ENCODE measurements around the gene RPL18.

The RPL18 gene

GRCh38 chr19:48631225-48631624, 12.2 kb upstream of the RPL18 start:
- DNase-seq (ENCODE audit: extremely low read depth in 1 of 2, low read depth in 1 of 2), result no peak

- no peak for DNase-seq (ENCODE audit: extremely low read depth in 1 of 2, low read depth in 1 of 2)
These were observed 11.5 kb upstream of the RPL18 start for GRCh38 chr19:48630296-48631063.

- no peak for DNase-seq (ENCODE audit: extremely low read depth in 1 of 2, low read depth in 1 of 2)
These were observed 10.8 kb upstream of the RPL18 start for GRCh38 chr19:48629599-48630295.

- no peak for DNase-seq (ENCODE audit: extremely low read depth in 1 of 2, low read depth in 1 of 2)
These were observed 10.3 kb upstream of the RPL18 start for GRCh38 chr19:48629297-48629598.

DNA sequence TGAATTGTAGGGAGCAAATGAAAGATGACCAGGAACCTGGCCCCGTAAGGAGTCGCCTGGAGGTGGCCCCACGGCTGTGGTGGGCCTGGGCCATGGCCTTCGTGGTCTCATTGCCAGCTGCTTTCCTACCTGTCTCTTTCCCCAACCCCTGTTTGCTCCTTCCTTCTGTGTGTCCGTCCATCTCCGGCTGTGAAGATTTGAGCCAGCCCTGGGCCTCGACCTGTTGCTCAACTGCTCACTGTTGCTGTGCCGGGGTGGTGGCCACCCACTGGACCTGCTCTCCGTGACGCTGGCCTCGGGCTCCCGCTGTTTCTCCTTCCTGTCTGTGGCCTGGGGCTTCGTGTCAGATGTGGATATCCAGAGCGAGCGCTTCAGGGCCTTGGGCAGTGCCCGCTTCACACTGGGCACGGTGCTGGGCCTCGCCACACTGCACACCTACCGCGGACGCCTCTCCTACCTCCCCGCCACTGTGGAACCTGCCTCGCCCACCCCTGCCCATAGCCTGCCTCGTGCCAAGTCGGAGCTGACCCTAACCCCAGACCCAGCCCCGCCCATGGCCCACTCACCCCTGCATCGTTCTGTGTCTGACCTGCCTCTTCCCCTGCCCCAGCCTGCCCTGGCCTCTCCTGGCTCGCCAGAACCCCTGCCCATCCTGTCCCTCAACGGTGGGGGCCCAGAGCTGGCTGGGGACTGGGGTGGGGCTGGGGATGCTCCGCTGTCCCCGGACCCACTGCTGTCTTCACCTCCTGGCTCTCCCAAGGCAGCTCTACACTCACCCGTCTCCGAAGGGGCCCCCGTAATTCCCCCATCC, 9.7 kb upstream of the RPL18 start:
- no peak for DNase-seq (ENCODE audit: extremely low read depth in 1 of 2, low read depth in 1 of 2)

GRCh38 chr19:48627865-48628314, 8.9 kb upstream of the RPL18 start:
- DNase-seq (ENCODE audit: extremely low read depth in 1 of 2, low read depth in 1 of 2), result no peak

GRCh38 chr19:48627201-48627864, 8.4 kb upstream of the RPL18 start:
- DNase-seq (ENCODE audit: extremely low read depth in 1 of 2, low read depth in 1 of 2), result no peak

GRCh38 chr19:48625891-48626327, 6.9 kb upstream of the RPL18 start:
- DNase-seq (ENCODE audit: extremely low read depth in 1 of 2, low read depth in 1 of 2), result no peak

GRCh38 chr19:48624791-48625723, 6.1 kb upstream of the RPL18 start:
- no peak for DNase-seq (ENCODE audit: extremely low read depth in 1 of 2, low read depth in 1 of 2)

- peak; percentile 88 to 94 for DNase-seq (ENCODE audit: extremely low read depth in 1 of 2, low read depth in 1 of 2)
These were observed 5.2 kb upstream of the RPL18 start for GRCh38 chr19:48624067-48624594.

DNA sequence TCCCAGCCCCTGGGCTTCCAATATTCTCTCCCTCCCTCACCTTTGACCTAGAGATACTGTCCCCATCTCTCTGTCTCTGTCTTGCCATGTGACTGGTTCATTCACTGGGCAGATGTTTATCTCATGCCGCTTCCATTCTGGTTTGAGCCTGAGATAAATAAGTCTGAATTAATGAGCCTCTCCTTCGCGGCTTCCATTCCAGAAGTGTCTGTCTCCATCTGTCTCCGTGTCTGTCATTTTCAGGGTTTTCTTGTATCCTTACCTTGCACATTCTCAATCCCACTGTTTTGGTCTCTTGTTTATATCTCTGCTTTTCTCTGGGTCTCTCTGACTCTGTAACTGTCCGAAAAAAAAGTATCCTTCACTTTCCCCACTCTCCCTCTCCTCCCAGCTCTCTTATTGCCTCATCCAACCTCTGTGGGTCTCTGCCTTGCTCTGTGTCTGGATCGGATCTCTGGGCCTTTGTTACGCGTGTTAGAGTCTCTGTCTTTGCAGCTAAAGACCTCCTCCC, 4.6 kb upstream of the RPL18 start:
- no peak for DNase-seq (ENCODE audit: extremely low read depth in 1 of 2, low read depth in 1 of 2)

DNA sequence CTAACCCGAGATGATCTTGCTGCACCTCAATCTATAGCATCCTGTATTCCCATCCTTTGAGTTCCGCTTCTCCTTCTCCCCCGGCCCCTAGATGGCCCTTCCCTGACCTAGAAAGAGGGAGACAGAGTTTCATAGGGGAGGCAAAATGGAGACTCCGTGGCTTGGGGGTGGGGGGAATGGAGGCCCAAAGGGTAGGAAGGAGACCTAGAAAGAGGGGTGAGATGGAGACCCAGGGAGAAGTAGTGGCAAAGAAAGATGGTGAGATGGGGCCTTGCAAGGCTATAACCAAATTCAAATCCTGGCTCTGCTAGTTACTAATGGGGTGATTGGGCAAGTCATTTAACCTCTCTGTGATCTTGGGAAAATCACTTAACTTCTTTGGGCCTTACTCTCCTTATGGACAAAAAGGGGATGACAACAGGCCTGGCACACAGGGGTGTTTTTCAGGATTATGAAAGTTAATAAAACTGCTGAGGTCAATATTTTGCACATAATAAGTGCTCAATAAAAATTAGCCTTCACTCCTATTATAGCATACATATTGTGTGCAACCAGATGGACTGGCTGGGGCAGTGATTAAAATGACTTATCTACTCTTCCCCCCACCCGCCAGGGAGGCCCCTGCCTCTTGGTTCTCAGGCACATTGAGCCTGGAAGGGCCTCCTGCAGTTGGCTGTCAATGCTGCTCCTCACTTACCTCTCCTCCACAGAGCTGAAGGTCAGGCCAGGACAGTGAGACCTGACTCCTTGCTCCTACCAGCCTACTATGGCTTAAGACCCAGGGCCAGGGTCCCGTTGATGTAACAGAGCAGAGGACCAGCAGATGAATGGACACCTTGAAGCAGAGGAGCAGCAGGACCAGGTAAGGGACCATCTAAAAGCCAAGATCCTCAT, 961 bp upstream of the RPL18 start:
- no peak for DNase-seq (ENCODE audit: extremely low read depth in 1 of 2, low read depth in 1 of 2)

DNA sequence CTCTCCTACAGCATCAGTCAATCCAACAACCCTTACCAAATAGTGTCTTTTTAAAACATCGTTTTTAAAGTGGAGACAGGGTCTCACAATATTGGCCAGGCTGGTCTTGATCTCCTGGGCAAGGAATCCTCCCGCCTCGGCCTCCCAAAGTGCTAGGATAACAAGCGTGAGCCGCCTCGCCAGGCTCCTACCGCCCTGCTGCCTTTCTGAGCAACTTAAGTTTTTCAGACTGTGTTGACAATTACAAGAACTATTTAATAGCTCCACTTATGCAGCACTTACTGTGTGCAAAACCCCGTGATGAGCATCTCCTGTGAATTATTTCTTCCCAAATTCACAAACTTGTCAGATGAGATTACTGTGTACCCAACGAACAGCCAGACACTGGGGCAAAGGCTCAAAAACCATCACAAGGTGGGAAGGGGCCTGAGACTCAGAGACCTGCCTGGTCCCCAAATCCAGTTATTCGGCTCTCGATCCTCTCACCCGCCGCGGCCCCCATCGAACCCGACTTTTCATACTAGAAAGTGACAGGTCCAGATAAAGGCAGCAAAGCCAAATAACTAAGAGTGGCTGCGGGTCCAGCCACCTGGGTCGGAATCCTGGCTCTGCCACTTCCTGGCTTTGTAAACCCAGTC, 581 bp downstream of the RPL18 start:
- no peak for DNase-seq (ENCODE audit: extremely low read depth in 1 of 2, low read depth in 1 of 2)

- no peak for DNase-seq (ENCODE audit: extremely low read depth in 1 of 2, low read depth in 1 of 2)
These were observed 1.6 kb downstream of the RPL18 start for GRCh38 chr19:48617146-48617937.

- no peak for DNase-seq (ENCODE audit: extremely low read depth in 1 of 2, low read depth in 1 of 2)
These were observed 2.4 kb downstream of the RPL18 start for GRCh38 chr19:48616491-48617056.

- DNase-seq (ENCODE audit: extremely low read depth in 1 of 2, low read depth in 1 of 2), result no peak
These were observed 2.9 kb downstream of the RPL18 start for GRCh38 chr19:48616041-48616436.

Measured in activated CD8-positive, alpha-beta memory T cell treated with anti-CD3 and anti-CD28 coated beads for 1 hour (primary cell).